ENCODE data around the gene UNKL. TPM values are rescaled to one million over a fixed set of nuclear protein-coding genes. Genes with fewer than 3 reads are reported as not detected.
A peak's percentile ranks its signal among the peaks of the same experiment; 100 is the strongest.

Gene UNKL
- total RNA-seq, 2 donors from 2014 or later: 22.1 to 42.8 TPM

GRCh38 chr16:1335211-1335971 is 79.1 kb downstream of the UNKL start:
- Histone ChIP-seq H3K36me3 (no peaks in the 10 kb centered on the region), H3K27ac (no peak overlapping the region), H3K9me3 (peaks cover 1% of the 10 kb centered on the region), H3K4me1 (ENCODE audit: control insufficient read depth in 1 of 2, low read depth in 2 of 2) (peaks cover 12 to 26% of the 10 kb centered on the region in 2 donors), H3K27me3 (replicated peaks; ENCODE audit: insufficient read depth) (peaks cover 10% of the 10 kb centered on the region), H3K4me3 (no peak overlapping the region)
- ATAC-seq (ENCODE audit: insufficient number of reproducible peaks, low FRiP score, low read depth) (no peak), DNase-seq (ENCODE audit: low spot score) (no peak)
- TF ChIP-seq CTCF (IDR thresholded peaks at IDR 0.05): no peak

- peaks cover 10% of the 10 kb centered on the region for H3K27me3 ChIP-seq (replicated peaks; ENCODE audit: insufficient read depth)
- TF ChIP-seq CTCF (IDR thresholded peaks at IDR 0.05): no peak
- no peak overlapping the region for H3K4me3 ChIP-seq
- H3K36me3 ChIP-seq: no peaks in the 10 kb centered on the region
- ATAC-seq (ENCODE audit: insufficient number of reproducible peaks, low FRiP score, low read depth) (no peak), DNase-seq (ENCODE audit: low spot score) (no peak)
- peaks cover 12 to 26% of the 10 kb centered on the region in 2 donors for H3K4me1 ChIP-seq (ENCODE audit: control insufficient read depth in 1 of 2, low read depth in 2 of 2)
- peaks cover 5% of the 10 kb centered on the region for H3K9me3 ChIP-seq
- H3K27ac ChIP-seq: no peak overlapping the region
Observed at GRCh38 chr16:1334739-1335138, 79.8 kb downstream of the UNKL start.

GRCh38 chr16:1333854-1334700 is 80.4 kb downstream of the UNKL start:
- H3K27me3 ChIP-seq (replicated peaks; ENCODE audit: insufficient read depth): peaks cover 10% of the 10 kb centered on the region
- no peak overlapping the region for H3K27ac ChIP-seq
- peaks cover 5% of the 10 kb centered on the region for H3K9me3 ChIP-seq
- DNase-seq (ENCODE audit: low spot score): no peak
- no peak for TF ChIP-seq CTCF (IDR thresholded peaks at IDR 0.05)
- no peak for ATAC-seq (ENCODE audit: insufficient number of reproducible peaks, low FRiP score, low read depth)
- H3K4me1 ChIP-seq (ENCODE audit: control insufficient read depth in 1 of 2, low read depth in 2 of 2): peaks cover 12 to 26% of the 10 kb centered on the region in 2 donors
- H3K36me3 ChIP-seq: no peaks in the 10 kb centered on the region
- H3K4me3 ChIP-seq: peak overlapping the region; percentile 56

GRCh38 chr16:1333149-1333812 is 81.2 kb downstream of the UNKL start, which contains the start of gene BAIAP3:
Gene BAIAP3, plus strand, starts transcription at chr16:1333645. Its CDS starts 4,905 bp downstream, at chr16:1338550.
- no peak for TF ChIP-seq CTCF (IDR thresholded peaks at IDR 0.05)
- peaks cover 12 to 26% of the 10 kb centered on the region in 2 donors for H3K4me1 ChIP-seq (ENCODE audit: control insufficient read depth in 1 of 2, low read depth in 2 of 2)
- no peak within 1 kb of the TSS for H3K27ac ChIP-seq
- H3K27me3 ChIP-seq (replicated peaks; ENCODE audit: insufficient read depth): peaks cover 10% of the 10 kb centered on the region
- no peaks in the 10 kb centered on the region for H3K36me3 ChIP-seq
- H3K4me3 ChIP-seq: peak within 1 kb of the TSS; percentile 56
- no peak for DNase-seq (ENCODE audit: low spot score)
- ATAC-seq (ENCODE audit: insufficient number of reproducible peaks, low FRiP score, low read depth): no peak
- peaks cover 5% of the 10 kb centered on the region for H3K9me3 ChIP-seq

All from thoracic aorta (tissue), 2 donors.